Mesendoderm (in vitro differentiated cells): ENCODE results near the gene TNPO3.

Experiments
- DNase-seq: peaks from one replicate; pipeline ENCODE4 v3.0.0; 2013
- H2AK5ac ChIP-seq: 2 replicates; pipeline ENCODE4 v1.6.1; 2013; ENCODE audit warnings: low read length, inconsistent platforms
- H2BK120ac ChIP-seq: 2 replicates; pipeline ENCODE4 v1.6.1; 2013; ENCODE audit warnings: low read depth, mild to moderate bottlenecking, low read length, moderate library complexity, mixed read lengths
- H2BK15ac ChIP-seq: replicated peaks from 2 replicates; pipeline ENCODE4 v1.6.1; 2013; ENCODE audit warnings: low read depth, mild to moderate bottlenecking, moderate library complexity
- H2BK5ac ChIP-seq: 2 replicates; pipeline ENCODE4 v1.6.1; 2013; ENCODE audit warnings: low read length, inconsistent platforms
- H3K18ac ChIP-seq: 2 replicates; pipeline ENCODE4 v1.6.1; 2013; ENCODE audit warnings: mild to moderate bottlenecking, low read length, mixed read lengths
- H3K23ac ChIP-seq: one replicate; pipeline ENCODE4 v1.6.1; 2013; ENCODE audit warnings: low read length
- H3K27ac ChIP-seq: 2 replicates; pipeline ENCODE4 v1.5.1; 2013; ENCODE audit warnings: low read depth, mild to moderate bottlenecking, inconsistent platforms, low read length, moderate library complexity
- H3K27me3 ChIP-seq: 2 replicates; pipeline ENCODE4 v1.6.1; 2013; ENCODE audit warnings: low read length, control low read depth, mild to moderate bottlenecking, inconsistent platforms; ENCODE audit not compliant: insufficient read depth, poor library complexity
- H3K36me3 ChIP-seq: 2 replicates; pipeline ENCODE4 v1.6.1; 2013; ENCODE audit warnings: low read length, inconsistent platforms; ENCODE audit not compliant: control insufficient read depth, insufficient read depth
- H3K4ac ChIP-seq: one replicate; pipeline ENCODE4 v1.6.1; 2013; ENCODE audit warnings: low read depth, mild to moderate bottlenecking, low read length, moderate library complexity
- H3K4me1 ChIP-seq: 2 replicates; pipeline ENCODE4 v1.6.1; 2013; ENCODE audit warnings: low read depth, low read length, inconsistent platforms; ENCODE audit not compliant: control insufficient read depth
- H3K4me2 ChIP-seq: 2 replicates; pipeline ENCODE4 v1.6.1; 2013; ENCODE audit warnings: low read length
- H3K4me3 ChIP-seq: 2 replicates; pipeline ENCODE4 v1.5.1; 2013; ENCODE audit warnings: mild to moderate bottlenecking, low read length
- H3K56ac ChIP-seq: one replicate; pipeline ENCODE4 v1.6.1; 2013; ENCODE audit warnings: low read length
- H3K79me1 ChIP-seq: 2 replicates; pipeline ENCODE4 v1.6.1; 2013; ENCODE audit warnings: low read length, inconsistent platforms
- H3K79me2 ChIP-seq: 2 replicates; pipeline ENCODE4 v1.6.1; 2013; ENCODE audit warnings: mild to moderate bottlenecking, low read length; ENCODE audit not compliant: control insufficient read depth, insufficient read depth
- H3K9ac ChIP-seq: 2 replicates; pipeline ENCODE4 v1.6.1; 2013; ENCODE audit warnings: low read length, inconsistent platforms
- H4K5ac ChIP-seq: one replicate; pipeline ENCODE4 v1.6.1; 2013; ENCODE audit warnings: low read length
- H4K8ac ChIP-seq: one replicate; pipeline ENCODE4 v1.6.1; 2013; ENCODE audit warnings: low read depth, mild to moderate bottlenecking, control low read depth, low read length, moderate library complexity
- WGBS: extraction: QIAGEN DNeasy Blood & Tissue Kit; methylation state at CpG from one replicate; pipeline ENCODE4 v1.1.7; 2013; ENCODE audit warnings: low lambda C conversion rate, missing lambda C conversion rate; ENCODE audit not compliant: insufficient coverage; ENCODE audit errors: extremely low coverage; 5-methylcytosine and 5-hydroxymethylcytosine counted together

Gene TNPO3

DNA sequence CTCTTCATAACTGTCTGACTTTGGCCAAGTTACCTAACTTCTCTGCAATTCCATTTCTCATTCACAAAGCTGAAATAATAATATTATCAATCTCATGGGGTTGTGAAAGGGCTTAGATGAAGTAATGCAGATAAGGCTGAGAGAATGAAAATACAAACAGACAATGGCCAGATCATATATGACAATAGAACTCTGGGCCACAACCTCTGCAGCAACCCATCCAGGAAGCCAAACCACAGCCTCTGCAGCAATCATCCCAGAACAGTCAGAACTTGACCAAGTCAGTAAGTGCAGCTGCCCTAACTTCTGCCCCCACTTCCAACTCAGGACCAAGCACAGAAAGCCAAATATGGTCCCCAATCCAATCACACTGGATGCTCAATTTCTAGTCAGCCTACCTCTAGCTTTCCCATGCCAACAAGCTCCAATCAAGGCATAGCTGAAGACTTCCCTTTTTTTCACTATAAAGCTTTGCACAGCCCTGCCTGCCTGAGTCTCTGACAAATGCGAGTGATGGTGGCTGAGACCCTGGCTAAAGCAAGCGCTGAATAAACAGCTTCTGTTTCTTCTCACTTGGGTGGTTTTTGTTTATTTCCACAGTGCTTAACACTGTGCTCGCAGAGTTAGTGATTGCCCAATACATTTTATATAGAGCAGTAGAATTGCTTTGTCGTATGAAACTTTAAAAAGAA, 34.8 kb upstream of the TNPO3 start:
- H3K27ac ChIP-seq: no peak overlapping the region
- H3K79me2 ChIP-seq: no peaks in the 10 kb centered on the region
- no peaks in the 10 kb centered on the region for H3K27me3 ChIP-seq
- H3K79me1 ChIP-seq: no peaks in the 10 kb centered on the region
- H4K5ac ChIP-seq: no peak overlapping the region
- H3K4ac ChIP-seq: no peak overlapping the region
- no CpG with 5 or more reads among the region's 4 CpGs for WGBS
- no peak overlapping the region for H3K23ac ChIP-seq
- H2BK120ac ChIP-seq: no peak overlapping the region
- no peaks in the 10 kb centered on the region for H3K36me3 ChIP-seq
- H3K4me1 ChIP-seq: no peaks in the 10 kb centered on the region
- H3K56ac ChIP-seq: no peak overlapping the region
- no peak for DNase-seq
- H4K8ac ChIP-seq: no peak overlapping the region
- no peak overlapping the region for H2BK5ac ChIP-seq
- no peak overlapping the region for H3K4me2 ChIP-seq
- H3K9ac ChIP-seq: no peak overlapping the region
- no peak overlapping the region for H2AK5ac ChIP-seq
- H2BK15ac ChIP-seq: no peak overlapping the region
- H3K18ac ChIP-seq: no peak overlapping the region
- no peak overlapping the region for H3K4me3 ChIP-seq

DNA sequence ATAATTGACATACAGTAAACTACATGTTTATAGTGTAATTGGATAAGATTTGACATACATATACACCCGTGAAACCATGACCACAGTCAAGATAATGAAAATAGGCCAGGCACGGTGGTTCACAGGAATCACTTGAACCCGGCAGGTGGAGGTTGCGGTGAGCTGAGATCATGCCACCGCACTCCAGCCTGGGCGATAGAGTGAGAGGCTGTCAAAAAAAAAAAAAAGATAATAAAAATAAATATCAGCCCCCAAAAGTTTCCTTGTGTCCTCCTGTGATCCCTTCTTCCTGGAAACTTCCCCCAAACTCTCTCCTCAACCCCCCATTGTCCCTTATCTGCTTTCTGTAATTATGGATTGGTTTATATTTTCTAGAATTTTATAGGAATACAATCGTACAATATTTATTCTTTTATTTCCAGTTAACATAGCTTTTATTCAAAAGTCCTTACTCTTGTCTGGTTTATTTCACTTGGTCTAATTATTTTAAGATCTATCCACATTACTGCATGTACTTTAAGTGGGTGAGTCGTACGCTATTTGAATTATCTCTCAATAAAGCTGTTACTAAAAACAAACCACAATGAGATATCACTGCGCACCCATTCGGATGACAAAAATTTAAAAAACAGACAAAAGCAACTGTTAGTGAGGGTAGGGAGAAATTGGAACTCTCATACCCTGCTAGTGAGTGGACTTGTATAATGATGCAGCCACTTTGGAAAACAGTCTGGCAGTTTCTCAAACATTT, 30.1 kb upstream of the TNPO3 start:
- Histone ChIP-seq H3K18ac (no peak overlapping the region), H4K8ac (no peak overlapping the region), H3K79me2 (no peaks in the 10 kb centered on the region), H3K27ac (no peak overlapping the region), H3K27me3 (no peaks in the 10 kb centered on the region), H2AK5ac (no peak overlapping the region), H2BK5ac (no peak overlapping the region), H3K23ac (no peak overlapping the region), H2BK120ac (no peak overlapping the region), H3K4me1 (no peaks in the 10 kb centered on the region), H2BK15ac (no peak overlapping the region), H3K79me1 (no peaks in the 10 kb centered on the region), H3K4ac (no peak overlapping the region), H3K4me3 (no peak overlapping the region), H3K36me3 (no peaks in the 10 kb centered on the region), H3K56ac (no peak overlapping the region), H4K5ac (no peak overlapping the region), H3K4me2 (no peak overlapping the region), H3K9ac (no peak overlapping the region)
- no CpG with 5 or more reads among the region's 11 CpGs for WGBS
- DNase-seq: no peak

DNA sequence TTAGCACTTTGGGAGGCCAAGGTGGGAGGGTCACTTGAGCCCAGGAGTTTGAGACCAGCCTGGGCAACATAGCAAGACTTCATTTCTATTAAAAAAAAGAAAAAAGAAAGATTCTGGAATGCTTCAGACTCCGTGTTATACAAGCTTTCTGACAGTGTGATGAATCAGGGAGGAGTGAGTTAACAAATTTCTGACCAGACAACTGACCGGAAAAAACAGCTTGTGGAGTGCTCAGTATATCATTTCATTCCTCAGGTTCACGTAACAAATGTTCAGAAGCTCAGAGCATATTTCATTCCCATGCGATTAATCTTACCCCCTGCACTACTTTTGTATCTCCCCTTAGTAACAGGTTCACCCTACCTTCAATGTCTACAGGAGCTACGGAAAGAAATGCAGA, 28.6 kb upstream of the TNPO3 start:
- no peak overlapping the region for H3K23ac ChIP-seq
- H4K8ac ChIP-seq: no peak overlapping the region
- no peak overlapping the region for H4K5ac ChIP-seq
- no peak overlapping the region for H3K4me3 ChIP-seq
- H3K4ac ChIP-seq: no peak overlapping the region
- no peak overlapping the region for H2BK15ac ChIP-seq
- H2BK120ac ChIP-seq: no peak overlapping the region
- H3K79me1 ChIP-seq: no peaks in the 10 kb centered on the region
- H2BK5ac ChIP-seq: no peak overlapping the region
- no peak overlapping the region for H3K18ac ChIP-seq
- WGBS: no CpG with 5 or more reads among the region's 5 CpGs
- H3K36me3 ChIP-seq: no peaks in the 10 kb centered on the region
- H3K56ac ChIP-seq: no peak overlapping the region
- H3K4me2 ChIP-seq: no peak overlapping the region
- H3K4me1 ChIP-seq: no peaks in the 10 kb centered on the region
- no peaks in the 10 kb centered on the region for H3K79me2 ChIP-seq
- no peak overlapping the region for H3K9ac ChIP-seq
- DNase-seq: no peak
- H3K27ac ChIP-seq: no peak overlapping the region
- H3K27me3 ChIP-seq: no peaks in the 10 kb centered on the region
- H2AK5ac ChIP-seq: no peak overlapping the region

DNA sequence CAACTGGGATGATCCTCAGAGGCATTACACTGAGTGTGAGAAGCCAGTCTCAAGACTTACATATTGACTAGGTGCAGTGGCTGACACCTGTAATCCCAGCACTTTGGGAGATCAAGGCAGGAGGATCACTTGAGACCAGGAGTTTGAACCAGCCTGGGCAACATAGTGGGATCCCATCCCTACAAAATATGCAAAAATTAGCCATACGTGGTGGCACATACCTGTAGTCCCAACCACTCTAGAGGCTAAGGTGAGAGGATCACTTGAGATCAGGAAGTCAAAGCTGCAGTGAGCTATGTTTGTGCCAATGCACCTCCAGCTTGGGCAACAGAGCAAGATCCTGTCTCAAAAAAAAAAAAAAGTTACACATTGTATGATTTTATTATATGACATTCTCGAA, 23.5 kb upstream of the TNPO3 start:
- no CpG with 5 or more reads among the region's 2 CpGs for WGBS
- Histone ChIP-seq H2BK15ac (no peak overlapping the region), H4K5ac (no peak overlapping the region)

DNA sequence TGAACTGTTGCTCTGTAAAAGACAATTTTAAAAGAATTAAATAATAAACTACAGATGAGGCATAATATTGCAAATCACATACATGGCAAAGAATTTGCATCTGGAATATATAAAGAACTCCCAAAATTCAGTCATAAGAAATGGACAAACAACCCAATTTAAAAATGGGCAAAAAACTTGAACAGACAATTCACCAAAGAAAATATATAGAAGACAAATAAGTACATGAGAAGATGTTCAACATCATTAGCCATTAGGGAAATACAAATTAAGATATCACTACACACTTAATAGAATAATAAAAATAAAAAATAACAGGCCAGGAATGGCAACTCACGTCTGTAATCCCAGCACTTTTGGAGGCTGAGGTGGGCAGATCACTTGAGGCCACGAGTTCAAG, 22.0 kb upstream of the TNPO3 start:
- no peaks in the 10 kb centered on the region for H3K79me2 ChIP-seq
- WGBS: no CpG with 5 or more reads among the region's 2 CpGs
- H2BK5ac ChIP-seq: no peak overlapping the region

More for the DNA sequence above, 23.5 kb upstream of the TNPO3 start:
- Histone ChIP-seq H3K79me2 (no peaks in the 10 kb centered on the region), H3K79me1 (no peaks in the 10 kb centered on the region), H3K4me1 (no peaks in the 10 kb centered on the region), H3K4me2 (no peak overlapping the region), H3K18ac (no peak overlapping the region), H3K23ac (no peak overlapping the region), H3K27me3 (no peaks in the 10 kb centered on the region), H3K56ac (no peak overlapping the region), H3K4me3 (no peak overlapping the region), H3K27ac (no peak overlapping the region), H3K4ac (no peak overlapping the region), H3K9ac (no peak overlapping the region), H2AK5ac (no peak overlapping the region), H2BK120ac (no peak overlapping the region), H2BK5ac (no peak overlapping the region), H4K8ac (no peak overlapping the region), H3K36me3 (no peaks in the 10 kb centered on the region)
- no peak for DNase-seq

More for the DNA sequence above, 22.0 kb upstream of the TNPO3 start:
- Histone ChIP-seq H3K27me3 (no peaks in the 10 kb centered on the region), H3K23ac (no peak overlapping the region), H3K4me1 (no peaks in the 10 kb centered on the region), H3K56ac (no peak overlapping the region), H3K18ac (no peak overlapping the region), H4K8ac (no peak overlapping the region), H3K36me3 (no peaks in the 10 kb centered on the region), H3K4me3 (no peak overlapping the region), H4K5ac (no peak overlapping the region), H2AK5ac (no peak overlapping the region), H2BK120ac (no peak overlapping the region), H2BK15ac (no peak overlapping the region), H3K4ac (no peak overlapping the region), H3K4me2 (no peak overlapping the region), H3K27ac (no peak overlapping the region), H3K79me1 (no peaks in the 10 kb centered on the region), H3K9ac (no peak overlapping the region)
- DNase-seq: no peak
